GM23248 (cell line): ENCODE measurements around the gene COA3.

Experiments
- EZH2 ChIP-seq: fragments of 200-600 bp; sonication (generic); IDR thresholded peaks from 2 replicates; pipeline ENCODE4 v1.6.1; 2018; ENCODE audit warnings: antibody characterized with exemption, mild to moderate bottlenecking; ENCODE audit not compliant: insufficient read depth, poor library complexity, severe bottlenecking
- EZH2phosphoT487 ChIP-seq: fragments of 200-600 bp; sonication (generic); IDR thresholded peaks from 2 replicates; pipeline ENCODE4 v1.6.1; 2018; ENCODE audit warnings: antibody characterized with exemption, moderate library complexity, mild to moderate bottlenecking, low read depth; ENCODE audit not compliant: insufficient read depth

- TF ChIP-seq EZH2 (no peak), EZH2phosphoT487 (no peak)
Measured at GRCh38 chr17:42772945-42773289, 25.6 kb downstream of the COA3 start.
